ENCODE data around the gene DHX35.
A peak's percentile ranks its signal among the peaks of the same experiment; 100 is the strongest.

Gene DHX35

GRCh38 chr20:38962044-38962927 lies at the start of gene DHX35:
TSS of gene DHX35 (plus strand) at chr20:38962344. CDS start at chr20:38962368, 24 bp downstream.
- peak; percentile 97 to 98 for DNase-seq

- no peak for DNase-seq
These were observed 46.8 kb upstream of the DHX35 start for GRCh38 chr20:38915355-38915754.

- DNase-seq: no peak
These were observed 44.5 kb upstream of the DHX35 start for GRCh38 chr20:38917657-38918056.

- DNase-seq: no peak
These were observed 44.0 kb upstream of the DHX35 start for GRCh38 chr20:38918172-38918571.

GRCh38 chr20:38919683-38920082 lies 42.5 kb upstream of the DHX35 start:
- no peak for DNase-seq

GRCh38 chr20:38920411-38920810 lies 41.7 kb upstream of the DHX35 start:
- DNase-seq: no peak

GRCh38 chr20:38920851-38921250 lies 41.3 kb upstream of the DHX35 start:
- no peak for DNase-seq

GRCh38 chr20:38924718-38925117 lies 37.4 kb upstream of the DHX35 start:
- no peak for DNase-seq

- DNase-seq: peak; percentile 87 to 92
These were observed 35.8 kb upstream of the DHX35 start, which contains the start of gene FAM83D for GRCh38 chr20:38926142-38926933. TSS of gene FAM83D (plus strand) at chr20:38926417. CDS start at chr20:38926443, 26 bp downstream.

- DNase-seq: no peak
These were observed 35.1 kb upstream of the DHX35 start for GRCh38 chr20:38926934-38927616.

- DNase-seq: no peak
These were observed 34.1 kb upstream of the DHX35 start for GRCh38 chr20:38927902-38928578.

- no peak for DNase-seq
These were observed 31.9 kb upstream of the DHX35 start for GRCh38 chr20:38930242-38930569.

- DNase-seq: no peak
These were observed 30.2 kb upstream of the DHX35 start for GRCh38 chr20:38931984-38932383.

GRCh38 chr20:38932457-38933120 lies 29.6 kb upstream of the DHX35 start:
- DNase-seq: no peak

GRCh38 chr20:38934530-38934929 lies 27.6 kb upstream of the DHX35 start:
- DNase-seq: no peak

GRCh38 chr20:38935285-38935684 lies 26.9 kb upstream of the DHX35 start:
- no peak for DNase-seq

- no peak for DNase-seq
These were observed 26.2 kb upstream of the DHX35 start for GRCh38 chr20:38935967-38936407.

GRCh38 chr20:38937000-38937399 lies 25.1 kb upstream of the DHX35 start:
- no peak for DNase-seq

- DNase-seq: no peak
These were observed 24.1 kb upstream of the DHX35 start for GRCh38 chr20:38937978-38938473.

- DNase-seq: no peak
These were observed 22.5 kb upstream of the DHX35 start for GRCh38 chr20:38939686-38940085.

- no peak for DNase-seq
These were observed 21.5 kb upstream of the DHX35 start for GRCh38 chr20:38940644-38941043.
